ENCODE results near the gene LIG1. TPM values are rescaled to one million over a fixed set of nuclear protein-coding genes. Genes with fewer than 3 reads are reported as not detected.

Gene LIG1
- total and polyA plus RNA-seq, 9 of the 15 experiments (the other 6 are each of a cell fraction or from before 2014, with no cell fraction given), result 9.6 to 114 (median 71.1) TPM

DNA sequence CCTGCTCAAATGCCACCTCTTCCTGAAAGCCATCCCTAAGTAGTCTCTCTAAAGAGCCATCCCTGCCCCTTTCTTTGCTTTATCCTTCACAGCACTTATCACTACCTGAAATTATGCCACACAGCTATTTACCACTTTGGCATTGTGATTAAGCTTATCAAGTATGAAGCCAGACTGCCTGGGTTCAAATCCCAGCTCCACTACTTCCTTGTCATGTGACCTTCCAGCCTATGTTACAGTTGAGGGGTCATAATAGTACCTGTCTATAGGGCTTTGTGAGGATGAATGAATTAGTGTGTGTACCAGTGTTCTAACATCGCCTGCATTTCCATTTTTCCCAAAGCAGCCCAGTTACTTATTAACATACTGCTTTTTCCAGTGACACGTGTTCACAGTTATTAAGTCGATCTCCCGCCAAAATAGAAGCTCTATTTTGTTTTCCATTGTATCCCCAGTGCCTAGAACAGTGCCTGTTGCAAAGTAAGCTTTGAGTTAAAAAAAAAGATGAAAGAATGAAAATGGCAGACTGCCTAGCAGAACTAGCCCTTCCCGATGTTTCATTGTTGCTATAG, 33.2 kb upstream of the LIG1 start (continued):
- TF ChIP-seq, protein P1, sequence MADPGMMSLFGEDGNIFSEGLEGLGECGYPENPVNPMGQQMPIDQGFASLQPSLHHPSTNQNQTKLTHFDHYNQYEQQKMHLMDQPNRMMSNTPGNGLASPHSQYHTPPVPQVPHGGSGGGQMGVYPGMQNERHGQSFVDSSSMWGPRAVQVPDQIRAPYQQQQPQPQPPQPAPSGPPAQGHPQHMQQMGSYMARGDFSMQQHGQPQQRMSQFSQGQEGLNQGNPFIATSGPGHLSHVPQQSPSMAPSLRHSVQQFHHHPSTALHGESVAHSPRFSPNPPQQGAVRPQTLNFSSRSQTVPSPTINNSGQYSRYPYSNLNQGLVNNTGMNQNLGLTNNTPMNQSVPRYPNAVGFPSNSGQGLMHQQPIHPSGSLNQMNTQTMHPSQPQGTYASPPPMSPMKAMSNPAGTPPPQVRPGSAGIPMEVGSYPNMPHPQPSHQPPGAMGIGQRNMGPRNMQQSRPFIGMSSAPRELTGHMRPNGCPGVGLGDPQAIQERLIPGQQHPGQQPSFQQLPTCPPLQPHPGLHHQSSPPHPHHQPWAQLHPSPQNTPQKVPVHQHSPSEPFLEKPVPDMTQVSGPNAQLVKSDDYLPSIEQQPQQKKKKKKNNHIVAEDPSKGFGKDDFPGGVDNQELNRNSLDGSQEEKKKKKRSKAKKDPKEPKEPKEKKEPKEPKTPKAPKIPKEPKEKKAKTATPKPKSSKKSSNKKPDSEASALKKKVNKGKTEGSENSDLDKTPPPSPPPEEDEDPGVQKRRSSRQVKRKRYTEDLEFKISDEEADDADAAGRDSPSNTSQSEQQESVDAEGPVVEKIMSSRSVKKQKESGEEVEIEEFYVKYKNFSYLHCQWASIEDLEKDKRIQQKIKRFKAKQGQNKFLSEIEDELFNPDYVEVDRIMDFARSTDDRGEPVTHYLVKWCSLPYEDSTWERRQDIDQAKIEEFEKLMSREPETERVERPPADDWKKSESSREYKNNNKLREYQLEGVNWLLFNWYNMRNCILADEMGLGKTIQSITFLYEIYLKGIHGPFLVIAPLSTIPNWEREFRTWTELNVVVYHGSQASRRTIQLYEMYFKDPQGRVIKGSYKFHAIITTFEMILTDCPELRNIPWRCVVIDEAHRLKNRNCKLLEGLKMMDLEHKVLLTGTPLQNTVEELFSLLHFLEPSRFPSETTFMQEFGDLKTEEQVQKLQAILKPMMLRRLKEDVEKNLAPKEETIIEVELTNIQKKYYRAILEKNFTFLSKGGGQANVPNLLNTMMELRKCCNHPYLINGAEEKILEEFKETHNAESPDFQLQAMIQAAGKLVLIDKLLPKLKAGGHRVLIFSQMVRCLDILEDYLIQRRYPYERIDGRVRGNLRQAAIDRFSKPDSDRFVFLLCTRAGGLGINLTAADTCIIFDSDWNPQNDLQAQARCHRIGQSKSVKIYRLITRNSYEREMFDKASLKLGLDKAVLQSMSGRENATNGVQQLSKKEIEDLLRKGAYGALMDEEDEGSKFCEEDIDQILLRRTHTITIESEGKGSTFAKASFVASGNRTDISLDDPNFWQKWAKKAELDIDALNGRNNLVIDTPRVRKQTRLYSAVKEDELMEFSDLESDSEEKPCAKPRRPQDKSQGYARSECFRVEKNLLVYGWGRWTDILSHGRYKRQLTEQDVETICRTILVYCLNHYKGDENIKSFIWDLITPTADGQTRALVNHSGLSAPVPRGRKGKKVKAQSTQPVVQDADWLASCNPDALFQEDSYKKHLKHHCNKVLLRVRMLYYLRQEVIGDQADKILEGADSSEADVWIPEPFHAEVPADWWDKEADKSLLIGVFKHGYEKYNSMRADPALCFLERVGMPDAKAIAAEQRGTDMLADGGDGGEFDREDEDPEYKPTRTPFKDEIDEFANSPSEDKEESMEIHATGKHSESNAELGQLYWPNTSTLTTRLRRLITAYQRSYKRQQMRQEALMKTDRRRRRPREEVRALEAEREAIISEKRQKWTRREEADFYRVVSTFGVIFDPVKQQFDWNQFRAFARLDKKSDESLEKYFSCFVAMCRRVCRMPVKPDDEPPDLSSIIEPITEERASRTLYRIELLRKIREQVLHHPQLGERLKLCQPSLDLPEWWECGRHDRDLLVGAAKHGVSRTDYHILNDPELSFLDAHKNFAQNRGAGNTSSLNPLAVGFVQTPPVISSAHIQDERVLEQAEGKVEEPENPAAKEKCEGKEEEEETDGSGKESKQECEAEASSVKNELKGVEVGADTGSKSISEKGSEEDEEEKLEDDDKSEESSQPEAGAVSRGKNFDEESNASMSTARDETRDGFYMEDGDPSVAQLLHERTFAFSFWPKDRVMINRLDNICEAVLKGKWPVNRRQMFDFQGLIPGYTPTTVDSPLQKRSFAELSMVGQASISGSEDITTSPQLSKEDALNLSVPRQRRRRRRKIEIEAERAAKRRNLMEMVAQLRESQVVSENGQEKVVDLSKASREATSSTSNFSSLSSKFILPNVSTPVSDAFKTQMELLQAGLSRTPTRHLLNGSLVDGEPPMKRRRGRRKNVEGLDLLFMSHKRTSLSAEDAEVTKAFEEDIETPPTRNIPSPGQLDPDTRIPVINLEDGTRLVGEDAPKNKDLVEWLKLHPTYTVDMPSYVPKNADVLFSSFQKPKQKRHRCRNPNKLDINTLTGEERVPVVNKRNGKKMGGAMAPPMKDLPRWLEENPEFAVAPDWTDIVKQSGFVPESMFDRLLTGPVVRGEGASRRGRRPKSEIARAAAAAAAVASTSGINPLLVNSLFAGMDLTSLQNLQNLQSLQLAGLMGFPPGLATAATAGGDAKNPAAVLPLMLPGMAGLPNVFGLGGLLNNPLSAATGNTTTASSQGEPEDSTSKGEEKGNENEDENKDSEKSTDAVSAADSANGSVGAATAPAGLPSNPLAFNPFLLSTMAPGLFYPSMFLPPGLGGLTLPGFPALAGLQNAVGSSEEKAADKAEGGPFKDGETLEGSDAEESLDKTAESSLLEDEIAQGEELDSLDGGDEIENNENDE (IDR thresholded peaks at IDR 0.05; ENCODE audit: low read depth, low read length), result no peak
- TF ChIP-seq JUNB (CRISPR knock-in tag; conservative IDR thresholded peaks at IDR 0.05) (no peak), SNIP1 (IDR thresholded peaks at IDR 0.05; ENCODE audit: low read depth) (no peak), NELFE (IDR thresholded peaks at IDR 0.05; ENCODE audit: insufficient read depth, insufficient read length) (no peak), DACH1 (IDR thresholded peaks at IDR 0.05; ENCODE audit: partially characterized antibody) (peak; percentile 5), NR4A1 (CRISPR knock-in tag; IDR thresholded peaks at IDR 0.05) (no peak), NR4A1 (tag; IDR thresholded peaks at IDR 0.05) (no peak), ZNF668 (CRISPR knock-in tag; IDR thresholded peaks at IDR 0.05) (no peak), PRMT5 (CRISPR knock-in tag; IDR thresholded peaks at IDR 0.05) (no peak), MEF2A (IDR thresholded peaks at IDR 0.05; ENCODE audit: control insufficient read depth, low read depth, low read length) (no peak), SREBF2 (CRISPR knock-in tag; IDR thresholded peaks at IDR 0.05) (no peak), E2F3 (CRISPR knock-in tag; IDR thresholded peaks at IDR 0.05) (no peak), SMARCC2 (IDR thresholded peaks at IDR 0.05; ENCODE audit: low read depth) (no peak)
- TF ChIP-seq, protein P2, sequence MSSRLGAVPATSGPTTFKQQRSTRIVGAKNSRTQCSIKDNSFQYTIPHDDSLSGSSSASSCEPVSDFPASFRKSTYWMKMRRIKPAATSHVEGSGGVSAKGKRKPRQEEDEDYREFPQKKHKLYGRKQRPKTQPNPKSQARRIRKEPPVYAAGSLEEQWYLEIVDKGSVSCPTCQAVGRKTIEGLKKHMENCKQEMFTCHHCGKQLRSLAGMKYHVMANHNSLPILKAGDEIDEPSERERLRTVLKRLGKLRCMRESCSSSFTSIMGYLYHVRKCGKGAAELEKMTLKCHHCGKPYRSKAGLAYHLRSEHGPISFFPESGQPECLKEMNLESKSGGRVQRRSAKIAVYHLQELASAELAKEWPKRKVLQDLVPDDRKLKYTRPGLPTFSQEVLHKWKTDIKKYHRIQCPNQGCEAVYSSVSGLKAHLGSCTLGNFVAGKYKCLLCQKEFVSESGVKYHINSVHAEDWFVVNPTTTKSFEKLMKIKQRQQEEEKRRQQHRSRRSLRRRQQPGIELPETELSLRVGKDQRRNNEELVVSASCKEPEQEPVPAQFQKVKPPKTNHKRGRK (tag; IDR thresholded peaks at IDR 0.05), result no peak
- TF ChIP-seq, protein P3, sequence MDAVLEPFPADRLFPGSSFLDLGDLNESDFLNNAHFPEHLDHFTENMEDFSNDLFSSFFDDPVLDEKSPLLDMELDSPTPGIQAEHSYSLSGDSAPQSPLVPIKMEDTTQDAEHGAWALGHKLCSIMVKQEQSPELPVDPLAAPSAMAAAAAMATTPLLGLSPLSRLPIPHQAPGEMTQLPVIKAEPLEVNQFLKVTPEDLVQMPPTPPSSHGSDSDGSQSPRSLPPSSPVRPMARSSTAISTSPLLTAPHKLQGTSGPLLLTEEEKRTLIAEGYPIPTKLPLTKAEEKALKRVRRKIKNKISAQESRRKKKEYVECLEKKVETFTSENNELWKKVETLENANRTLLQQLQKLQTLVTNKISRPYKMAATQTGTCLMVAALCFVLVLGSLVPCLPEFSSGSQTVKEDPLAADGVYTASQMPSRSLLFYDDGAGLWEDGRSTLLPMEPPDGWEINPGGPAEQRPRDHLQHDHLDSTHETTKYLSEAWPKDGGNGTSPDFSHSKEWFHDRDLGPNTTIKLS (IDR thresholded peaks at IDR 0.05; ENCODE audit: borderline replicate concordance, low read depth), result no peak; the same call in 1 of the 2 replicates

All from K562 (cell line).